HAP-1 (cell line): ENCODE results near the gene ASB1.

Source experiments
- DNase-seq, 2 experiments: peaks; one replicate each; pipeline ENCODE4 v3.0.0-alpha.2; 2016 to 2020; ENCODE audit warnings: low spot score in 2 of 2
- H3K27me3 ChIP-seq: fragments of 250-450 bp; sonication (Bioruptor Pico); 2 replicates; pipeline ENCODE4 v1.5.1; 2020; ENCODE audit warnings: low read depth, mild to moderate bottlenecking, moderate library complexity
- H3K36me3 ChIP-seq: fragments of 250-450 bp; sonication (Bioruptor Pico); replicated peaks from 2 replicates; pipeline ENCODE4 v1.5.1; 2020; ENCODE audit warnings: mild to moderate bottlenecking
- H3K4me1 ChIP-seq: fragments of 250-450 bp; sonication (Bioruptor Pico); 2 replicates; pipeline ENCODE4 v1.5.1; 2020; ENCODE audit warnings: mild to moderate bottlenecking
- H3K4me3 ChIP-seq: fragments of 250-450 bp; sonication (Bioruptor Pico); 2 replicates; pipeline ENCODE4 v1.5.1; 2020; ENCODE audit warnings: mild to moderate bottlenecking, moderate library complexity
- H3K9me3 ChIP-seq: fragments of 250-450 bp; sonication (Bioruptor Pico); 2 replicates; pipeline ENCODE4 v1.5.1; 2020; ENCODE audit warnings: mild to moderate bottlenecking, moderate library complexity
- in situ Hi-C: fragments of 300-500 bp; cut with MboI; formaldehyde crosslinking; loops from 3 replicates; pipeline ENCODE4 v1.14.3; 2020; ENCODE audit warnings: low sequenced_read_pairs, inconsistent platforms, mixed read lengths

ASB1 gene

DNA sequence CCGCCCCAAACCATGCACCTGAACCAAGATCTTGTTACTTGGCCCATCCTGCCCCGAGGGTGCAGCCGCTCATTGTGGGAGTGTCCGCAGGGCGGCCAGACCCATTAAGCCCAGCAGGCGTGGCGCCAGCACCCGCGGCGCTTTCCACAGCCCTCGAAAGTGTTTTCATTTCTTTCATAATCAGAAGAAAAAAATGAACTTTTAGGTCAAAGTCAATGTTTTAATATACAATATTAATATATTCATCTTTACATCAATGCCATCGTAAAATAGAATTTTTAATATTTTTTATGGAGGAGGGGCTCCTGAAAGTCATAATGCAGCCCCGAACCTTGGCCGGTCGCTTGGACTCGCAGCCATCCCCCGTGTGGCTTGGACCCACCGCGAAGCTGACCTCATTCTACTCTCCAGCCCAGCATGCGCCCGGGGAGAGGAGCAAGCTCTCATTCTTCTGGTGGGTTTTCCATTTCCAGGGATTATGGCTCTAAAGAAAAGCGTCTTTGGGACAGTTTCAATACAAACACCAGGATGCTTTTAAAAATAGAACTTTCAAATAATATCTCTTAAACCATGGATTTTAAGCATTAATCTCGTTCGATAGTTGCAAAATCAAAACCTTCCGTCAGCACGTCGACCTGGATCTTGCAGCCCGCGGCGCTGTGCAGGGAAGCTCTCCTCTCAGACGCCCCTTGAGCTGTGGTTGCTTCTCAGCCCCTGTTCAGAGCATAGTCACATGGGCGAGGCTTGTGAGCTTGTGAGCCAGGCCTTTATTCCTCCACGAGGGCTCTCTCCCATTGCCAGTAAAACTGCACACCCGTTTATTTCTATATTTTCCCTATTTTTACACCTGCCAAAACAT, 17.2 kb upstream of the ASB1 start:
- no peaks in the 10 kb centered on the region for H3K36me3 ChIP-seq
- H3K4me1 ChIP-seq = no peaks in the 10 kb centered on the region
- in situ Hi-C loops = no loop called here
- no peaks in the 10 kb centered on the region for H3K27me3 ChIP-seq
- no peak for DNase-seq
- no peaks in the 10 kb centered on the region for H3K9me3 ChIP-seq
- H3K4me3 ChIP-seq = no peak overlapping the region

DNA sequence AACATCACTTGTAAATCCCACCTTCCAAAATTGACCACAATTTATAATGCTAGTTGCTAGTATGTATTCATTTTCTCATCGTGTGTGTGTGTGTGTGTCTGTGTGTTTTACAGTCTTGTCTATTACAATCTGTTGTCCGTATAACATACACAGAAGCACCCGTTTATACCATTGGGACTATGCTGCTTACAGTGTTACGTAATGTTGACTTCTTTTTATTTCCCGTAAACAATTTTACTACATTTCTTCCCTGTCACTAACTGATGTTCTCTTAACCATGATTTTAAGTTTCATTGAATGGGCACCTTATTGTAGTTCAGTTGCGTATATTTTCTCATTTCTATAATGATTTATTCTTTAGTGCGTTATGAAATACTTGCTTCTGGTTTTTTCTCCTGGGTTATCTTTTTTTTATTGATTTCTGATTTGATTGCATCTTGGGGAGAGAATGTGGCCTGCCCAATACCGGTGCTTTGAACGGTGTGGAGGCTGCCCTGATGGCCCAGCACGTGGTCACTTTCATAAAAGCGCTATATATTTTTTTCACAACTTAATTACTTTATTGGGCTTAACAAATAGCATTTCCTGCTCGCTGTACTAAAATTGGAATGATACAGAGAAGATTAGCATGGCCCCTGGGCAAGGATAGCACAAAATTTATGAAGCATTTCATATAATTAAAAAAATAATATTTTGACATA, 14.5 kb upstream of the ASB1 start:
- Histone ChIP-seq H3K4me3 (no peak overlapping the region), H3K27me3 (no peaks in the 10 kb centered on the region), H3K9me3 (peaks cover 4% of the 10 kb centered on the region; the same call in 1 of the 2 replicates), H3K4me1 (no peaks in the 10 kb centered on the region), H3K36me3 (no peaks in the 10 kb centered on the region)
- no peak for DNase-seq
- in situ Hi-C loops = no loop called here

DNA sequence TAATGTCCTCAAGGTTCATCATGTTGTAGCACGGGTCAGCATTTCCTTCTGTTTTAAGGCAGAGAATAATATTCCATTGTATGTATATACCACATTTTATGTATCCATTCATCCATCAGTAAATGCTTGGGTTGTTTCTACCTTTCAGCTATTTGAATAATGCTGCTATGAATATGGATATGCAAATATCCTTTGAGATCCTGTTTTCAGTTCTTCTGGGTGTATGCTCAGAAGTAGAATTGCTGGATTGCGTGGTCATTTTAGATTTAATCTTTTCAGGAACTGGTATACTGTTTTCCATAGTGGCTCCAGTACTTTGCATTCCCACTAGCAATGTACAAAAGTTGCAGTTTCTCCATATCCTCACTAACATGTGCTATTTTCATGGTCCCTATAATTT, 13.4 kb upstream of the ASB1 start:
- no peak overlapping the region for H3K4me3 ChIP-seq
- DNase-seq = no peak
- H3K9me3 ChIP-seq = peaks cover 4% of the 10 kb centered on the region; the same call in 1 of the 2 replicates
- no peaks in the 10 kb centered on the region for H3K36me3 ChIP-seq
- in situ Hi-C loops = no loop called here
- no peaks in the 10 kb centered on the region for H3K4me1 ChIP-seq
- H3K27me3 ChIP-seq = no peaks in the 10 kb centered on the region

DNA sequence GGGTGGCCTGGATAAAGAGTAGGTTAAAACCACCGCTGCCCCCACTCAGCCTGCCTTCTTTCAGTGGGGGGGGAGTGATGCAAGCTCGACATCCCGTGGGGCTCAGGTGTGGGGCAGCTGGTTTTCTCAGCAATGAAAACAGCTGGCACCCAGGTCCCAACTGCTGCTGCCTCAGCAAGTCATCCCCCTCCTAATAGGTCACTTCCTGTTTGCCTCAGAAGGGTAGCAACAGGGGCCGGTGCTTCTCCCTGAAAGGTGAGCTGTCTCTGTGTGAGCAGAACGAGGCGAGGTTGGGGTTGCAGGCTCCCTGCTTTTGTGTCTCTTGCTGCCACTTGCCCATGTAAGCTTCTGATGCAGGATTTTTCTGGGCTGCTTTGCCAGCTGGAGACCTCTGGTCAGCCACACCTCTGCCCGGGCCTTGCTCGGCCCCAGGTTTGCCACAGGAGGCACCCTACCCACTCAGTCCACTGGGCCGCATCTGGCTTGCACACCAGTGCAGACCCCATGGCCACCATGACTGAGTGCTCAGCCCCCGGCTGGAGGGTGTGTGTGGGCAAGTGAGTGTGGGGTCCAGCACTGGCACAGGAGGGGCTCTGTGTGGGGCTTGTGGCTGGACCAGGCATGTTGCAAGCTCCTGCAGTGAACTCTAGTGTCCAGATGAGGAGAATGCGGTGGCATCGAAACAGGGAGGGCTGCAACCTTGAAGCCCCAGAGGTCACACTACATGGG, 11.5 kb upstream of the ASB1 start:
- H3K4me1 ChIP-seq = no peaks in the 10 kb centered on the region
- H3K36me3 ChIP-seq = no peaks in the 10 kb centered on the region
- H3K27me3 ChIP-seq = no peaks in the 10 kb centered on the region
- DNase-seq = no peak
- no peak overlapping the region for H3K4me3 ChIP-seq
- H3K9me3 ChIP-seq = peaks cover 4% of the 10 kb centered on the region; the same call in 1 of the 2 replicates
- in situ Hi-C loops = no loop called here

DNA sequence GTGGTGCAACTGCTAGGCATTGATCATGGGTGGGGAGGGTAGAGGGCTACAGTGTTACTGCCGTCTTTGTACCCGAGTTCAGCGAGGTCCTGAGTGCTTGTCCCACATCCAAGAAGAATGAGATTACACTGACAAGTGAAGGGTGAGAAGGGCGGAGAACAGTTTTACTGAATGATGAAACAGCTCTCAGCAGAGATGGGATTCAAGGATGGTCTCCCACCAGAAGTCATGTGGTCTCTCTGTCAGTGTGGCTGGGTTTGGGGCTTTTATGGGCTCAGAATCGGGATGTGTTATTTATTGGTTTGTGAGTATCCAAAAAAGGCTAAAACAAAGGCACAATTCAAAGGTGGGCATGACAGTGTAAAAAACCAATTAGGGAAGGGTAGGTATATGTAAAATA, 10.8 kb upstream of the ASB1 start:
- in situ Hi-C loops = no loop called here
- H3K9me3 ChIP-seq = peaks cover 4% of the 10 kb centered on the region; the same call in 1 of the 2 replicates
- no peak overlapping the region for H3K4me3 ChIP-seq
- DNase-seq = no peak
- no peaks in the 10 kb centered on the region for H3K36me3 ChIP-seq
- H3K4me1 ChIP-seq = no peaks in the 10 kb centered on the region
- no peaks in the 10 kb centered on the region for H3K27me3 ChIP-seq

DNA sequence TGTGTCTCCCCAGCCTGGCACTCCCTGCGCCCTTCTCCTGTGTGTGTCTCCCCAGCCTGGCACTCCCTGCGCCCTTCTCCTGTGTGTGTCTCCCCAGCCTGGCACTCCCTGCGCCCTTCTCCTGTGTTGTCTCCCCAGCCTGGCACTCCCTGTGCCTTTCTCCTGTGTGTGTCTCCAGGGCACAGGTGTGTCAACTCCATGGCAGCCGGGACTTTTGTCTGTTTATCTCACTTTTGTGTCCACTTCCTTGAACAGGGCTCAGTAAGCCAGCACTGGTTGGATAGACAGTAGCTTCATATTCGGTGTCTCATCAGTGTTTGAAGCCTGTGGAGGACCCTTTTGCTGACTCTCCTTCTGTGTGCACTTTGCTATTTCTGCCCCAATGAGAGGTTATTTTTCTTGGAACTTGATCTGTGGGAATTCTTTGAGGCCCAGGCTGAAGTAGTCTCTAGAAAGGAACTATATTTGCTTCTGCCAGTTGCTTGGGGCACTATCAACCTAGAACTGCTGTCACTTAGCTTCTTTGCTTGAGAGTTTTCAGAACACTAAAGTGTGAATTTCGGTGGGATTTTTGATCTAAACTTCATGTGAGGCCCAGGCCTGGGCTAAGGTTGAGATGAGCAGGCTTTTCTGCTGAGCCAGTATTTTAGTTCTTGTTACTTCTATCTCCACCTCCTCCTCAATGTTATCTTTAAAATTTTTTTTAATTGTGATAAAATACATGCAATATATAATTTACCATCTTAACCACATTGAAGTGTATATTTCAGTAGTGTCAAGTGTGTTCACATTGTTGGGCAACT, 8.3 kb upstream of the ASB1 start:
- no peaks in the 10 kb centered on the region for H3K36me3 ChIP-seq
- H3K4me3 ChIP-seq = no peak overlapping the region
- in situ Hi-C loops = no loop called here

DNA sequence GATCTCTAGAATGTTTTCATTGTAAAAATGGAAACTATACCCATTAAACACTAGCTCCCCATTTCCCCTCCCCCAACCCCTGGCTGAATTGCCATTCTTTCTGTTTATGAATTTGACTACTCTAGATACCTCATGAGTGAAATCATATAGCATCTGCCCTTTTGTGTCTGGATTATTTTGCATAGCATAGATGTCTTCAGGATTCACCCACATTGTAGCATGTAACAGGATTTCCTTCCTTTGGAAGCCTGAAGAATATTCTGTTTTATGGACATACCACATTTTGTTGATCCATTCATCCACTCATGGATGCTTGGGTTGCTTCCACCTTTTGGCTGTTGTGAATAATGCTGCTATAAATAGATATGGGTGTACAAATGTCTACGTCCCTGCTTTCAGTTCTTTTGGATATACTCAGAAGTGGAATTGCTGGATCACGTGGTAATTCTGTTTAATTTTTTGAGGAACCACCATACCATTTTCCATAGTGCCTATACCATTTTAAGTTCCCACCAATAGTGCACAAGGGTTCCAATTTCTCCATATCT, 7.7 kb upstream of the ASB1 start:
- H3K27me3 ChIP-seq = no peaks in the 10 kb centered on the region
- H3K36me3 ChIP-seq = no peaks in the 10 kb centered on the region
- DNase-seq = no peak
- peaks cover 4% of the 10 kb centered on the region; the same call in 1 of the 2 replicates for H3K9me3 ChIP-seq
- in situ Hi-C loops = no loop called here
- no peaks in the 10 kb centered on the region for H3K4me1 ChIP-seq
- H3K4me3 ChIP-seq = no peak overlapping the region

More for the DNA sequence above, 8.3 kb upstream of the ASB1 start:
- Histone ChIP-seq H3K9me3 (peaks cover 4% of the 10 kb centered on the region; the same call in 1 of the 2 replicates), H3K4me1 (no peaks in the 10 kb centered on the region), H3K27me3 (no peaks in the 10 kb centered on the region)
- DNase-seq = no peak

DNA sequence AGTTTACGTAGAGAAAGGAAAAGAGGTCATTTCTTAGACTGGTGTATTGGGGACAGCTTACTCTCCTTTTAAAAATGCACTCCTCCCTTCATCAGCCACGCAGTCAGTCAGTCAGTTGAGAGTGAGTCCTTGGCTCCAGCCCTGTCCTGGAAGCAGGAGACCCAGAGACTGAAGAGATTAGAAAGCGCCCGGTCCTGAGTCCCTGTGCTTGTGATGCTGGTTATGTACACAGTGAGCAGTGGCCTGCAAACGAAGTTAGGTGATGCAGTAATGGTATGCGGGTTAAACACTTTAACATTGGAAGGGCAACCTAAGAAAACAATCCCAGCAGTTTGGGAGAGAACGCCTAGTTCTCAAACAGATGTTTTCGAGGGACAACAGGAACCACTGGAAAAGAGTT, 6.3 kb upstream of the ASB1 start:
- Histone ChIP-seq H3K4me1 (peaks cover under 1% of the 10 kb centered on the region; the same call in 1 of the 2 replicates), H3K4me3 (no peak overlapping the region), H3K27me3 (no peaks in the 10 kb centered on the region), H3K9me3 (peaks cover 4% of the 10 kb centered on the region; the same call in 1 of the 2 replicates), H3K36me3 (no peaks in the 10 kb centered on the region)
- in situ Hi-C loops = no loop called here
- DNase-seq = no peak

DNA sequence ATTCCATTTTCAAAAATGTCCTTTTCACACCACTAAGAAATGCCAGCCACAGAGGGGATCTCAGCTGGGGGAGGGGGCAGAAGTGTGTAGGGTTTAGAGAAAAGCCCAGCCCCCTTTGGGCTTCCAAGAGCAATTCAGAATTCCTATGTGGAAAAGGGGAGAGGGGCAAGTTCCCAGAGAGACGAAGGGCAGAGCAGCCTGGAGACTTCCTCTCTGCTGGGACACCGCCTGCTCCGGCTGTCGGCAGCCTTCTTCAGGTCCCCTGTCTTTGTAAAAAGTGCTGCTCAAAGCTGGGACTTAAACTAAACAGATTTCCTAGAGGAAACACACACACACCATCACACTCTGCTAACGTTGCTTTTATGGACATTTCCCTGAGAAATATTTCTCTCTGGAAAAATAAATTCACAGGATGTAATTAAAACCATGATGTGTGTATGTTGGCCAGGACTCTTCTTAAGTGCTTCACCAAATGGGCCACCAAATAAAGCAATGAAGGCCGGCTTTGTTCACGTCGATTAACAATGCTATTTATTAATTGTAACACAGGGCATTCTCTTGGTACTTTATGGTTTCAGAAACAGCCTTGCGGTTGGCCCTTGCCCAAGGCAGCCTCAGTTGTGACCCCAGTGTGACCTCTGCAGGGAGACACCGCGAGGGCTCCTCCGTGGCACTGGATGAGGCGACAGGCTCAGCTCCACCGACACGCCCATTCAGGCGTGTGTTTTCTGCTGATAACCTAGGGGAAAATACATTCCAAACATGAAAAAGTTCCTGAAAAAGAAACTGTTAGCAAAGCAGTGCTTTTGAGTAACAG, 5.6 kb upstream of the ASB1 start:
- H3K4me3 ChIP-seq = no peak overlapping the region
- in situ Hi-C loops = no loop called here
- peaks cover 4% of the 10 kb centered on the region; the same call in 1 of the 2 replicates for H3K9me3 ChIP-seq
- DNase-seq = no peak
- no peaks in the 10 kb centered on the region for H3K36me3 ChIP-seq
- no peaks in the 10 kb centered on the region for H3K27me3 ChIP-seq
- peaks cover 7% of the 10 kb centered on the region for H3K4me1 ChIP-seq

DNA sequence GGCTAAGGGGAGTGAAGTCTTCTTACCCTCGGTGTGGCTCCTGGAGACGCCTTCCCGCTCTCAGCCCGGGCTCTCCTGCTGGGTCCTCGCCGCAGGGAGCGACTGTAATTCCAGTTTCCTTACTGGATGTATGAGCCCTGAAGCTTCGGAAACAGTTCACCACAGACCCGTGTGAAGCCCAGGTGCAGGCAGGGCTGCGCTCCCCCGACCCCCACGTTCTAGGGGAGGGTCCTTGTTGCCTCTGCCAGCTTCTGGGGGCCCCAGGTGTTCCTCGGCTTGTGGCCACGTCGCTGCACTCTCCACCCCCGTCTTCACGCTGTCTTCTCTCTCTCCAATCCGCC, 5.1 kb upstream of the ASB1 start:
- Histone ChIP-seq H3K4me3 (no peak overlapping the region), H3K9me3 (no peaks in the 10 kb centered on the region), H3K4me1 (peaks cover 8% of the 10 kb centered on the region), H3K27me3 (no peaks in the 10 kb centered on the region), H3K36me3 (no peaks in the 10 kb centered on the region)
- DNase-seq = no peak
- in situ Hi-C loops = no loop called here

DNA sequence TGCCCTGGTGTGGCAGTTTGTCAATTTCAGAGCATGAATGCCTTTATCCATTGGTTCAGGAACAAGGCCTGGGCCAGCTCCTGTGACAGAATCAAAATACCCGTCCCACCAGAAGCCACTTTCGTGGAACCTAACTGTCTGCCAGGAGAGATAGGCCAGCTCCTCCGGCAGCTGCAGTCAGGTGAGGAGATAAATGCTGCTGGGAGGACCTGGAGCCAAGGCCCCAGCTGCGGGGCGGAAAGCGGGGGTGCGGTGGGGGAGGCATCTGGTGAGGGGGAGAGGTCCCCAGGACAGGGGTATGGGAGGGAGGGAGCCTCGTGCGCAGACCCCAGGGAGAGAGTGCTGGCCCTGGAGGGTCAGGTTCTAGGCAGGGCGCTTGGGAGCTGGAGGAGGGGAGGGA, 4.4 kb upstream of the ASB1 start:
- no peaks in the 10 kb centered on the region for H3K9me3 ChIP-seq
- no peak for DNase-seq
- peaks cover 8% of the 10 kb centered on the region for H3K4me1 ChIP-seq
- in situ Hi-C loops = no loop called here
- H3K27me3 ChIP-seq = no peaks in the 10 kb centered on the region
- H3K4me3 ChIP-seq = no peak overlapping the region
- H3K36me3 ChIP-seq = no peaks in the 10 kb centered on the region; the same call in 1 of the 2 replicates

DNA sequence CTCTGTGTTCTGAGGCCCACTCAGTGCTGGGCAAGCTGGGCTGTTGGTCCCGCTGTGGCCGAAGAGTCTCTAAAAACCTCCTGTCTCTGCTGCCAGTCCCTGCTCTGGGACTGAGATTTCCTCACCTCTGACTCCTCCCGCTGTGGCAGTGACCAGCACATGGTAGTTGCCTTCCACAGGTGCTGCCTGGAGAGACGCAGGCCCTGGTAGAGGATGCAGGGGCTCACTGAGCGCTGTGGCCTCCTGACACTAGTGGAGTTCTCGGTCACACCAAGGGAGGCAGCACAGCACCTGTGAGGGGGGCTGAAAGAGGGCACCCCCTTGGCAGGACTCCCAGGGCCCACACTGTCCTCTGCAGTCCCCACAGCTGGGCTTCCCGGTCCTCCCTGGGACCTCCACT, 3.8 kb upstream of the ASB1 start:
- H3K4me3 ChIP-seq = no peak overlapping the region
- H3K4me1 ChIP-seq = peaks cover 10% of the 10 kb centered on the region
- in situ Hi-C loops = no loop called here
- no peak for DNase-seq
- H3K9me3 ChIP-seq = no peaks in the 10 kb centered on the region
- no peaks in the 10 kb centered on the region for H3K27me3 ChIP-seq
- H3K36me3 ChIP-seq = no peaks in the 10 kb centered on the region; the same call in 1 of the 2 replicates
